HepG2 (cell line): ENCODE measurements around the gene MB. TPM values are rescaled to one million over a fixed set of nuclear protein-coding genes. Genes with fewer than 3 reads are reported as not detected.

Experiments
- BCL3 ChIP-seq: sonication (generic); formaldehyde crosslinking; IDR thresholded peaks from 2 replicates; pipeline ENCODE4 v1.5.1; 2020; ENCODE audit warnings: mild to moderate bottlenecking, missing genetic modification reagents, moderate library complexity
- CENPT ChIP-seq: sonication (generic); formaldehyde crosslinking; IDR thresholded peaks from 2 replicates; pipeline ENCODE4 v1.8.0; 2022; ENCODE audit warnings: low read depth, mild to moderate bottlenecking, moderate library complexity, missing genetic modification reagents
- CREB1 ChIP-seq, 2 experiments: fragments of 450-650 bp in 1 of 2; IDR thresholded peaks; 2 replicates each; pipeline ENCODE4 v1.6.1; 2016 to 2017; ENCODE audit warnings: control low read depth in 1 of 2, mild to moderate bottlenecking in 1 of 2, missing compliant biosample characterization in 1 of 2, missing genetic modification characterization in 1 of 2
- DNMT1 ChIP-seq: sonication (generic); formaldehyde crosslinking; IDR thresholded peaks from 2 replicates; pipeline ENCODE4 v1.5.1; 2020; ENCODE audit warnings: mild to moderate bottlenecking, missing genetic modification reagents
- GMEB1 ChIP-seq: sonication (generic); formaldehyde crosslinking; IDR thresholded peaks from 2 replicates; pipeline ENCODE4 v1.5.1; 2020; ENCODE audit warnings: missing genetic modification reagents, mild to moderate bottlenecking, borderline replicate concordance
- HINFP ChIP-seq: sonication (generic); formaldehyde crosslinking; IDR thresholded peaks from 2 replicates; pipeline ENCODE4 v1.4.0; 2020; ENCODE audit warnings: low read depth, mild to moderate bottlenecking, missing genetic modification reagents
- HMGA1 ChIP-seq: sonication (generic); formaldehyde crosslinking; conservative IDR thresholded peaks from 2 replicates; pipeline ENCODE4 v1.4.0; 2020; ENCODE audit warnings: missing genetic modification reagents
- HNRNPL ChIP-seq: fragments of 200-400 bp; formaldehyde crosslinking; IDR thresholded peaks from 2 replicates; pipeline ENCODE4 v1.6.1; 2017; ENCODE audit warnings: mild to moderate bottlenecking, low read depth, low read length
- IKZF1 ChIP-seq: fragments of 450-650 bp; IDR thresholded peaks from 2 replicates; pipeline ENCODE4 v1.7.1; 2016
- IRX3 ChIP-seq: sonication (generic); formaldehyde crosslinking; IDR thresholded peaks from 2 replicates; pipeline ENCODE4 v1.8.1; 2023; ENCODE audit warnings: mild to moderate bottlenecking, low read depth, missing genetic modification reagents, borderline replicate concordance
- KLF12 ChIP-seq: sonication (generic); formaldehyde crosslinking; IDR thresholded peaks from 2 replicates; pipeline ENCODE4 v1.4.0; 2020; ENCODE audit warnings: missing genetic modification reagents, borderline replicate concordance
- MEIS1 ChIP-seq: sonication (generic); formaldehyde crosslinking; IDR thresholded peaks from 2 replicates; pipeline ENCODE4 v1.9.0; 2021; ENCODE audit warnings: mild to moderate bottlenecking, missing genetic modification reagents, moderate library complexity, borderline replicate concordance
- NFIB ChIP-seq: sonication (generic); formaldehyde crosslinking; IDR thresholded peaks from 2 replicates; pipeline ENCODE4 v1.9.0; 2021; ENCODE audit warnings: missing genetic modification reagents, mild to moderate bottlenecking, borderline replicate concordance
- SKI ChIP-seq: fragments of 450-650 bp; IDR thresholded peaks from one replicate; pipeline ENCODE4 v1.6.1; 2018; ENCODE audit warnings: mild to moderate bottlenecking; ENCODE audit not compliant: partially characterized antibody
- SRF ChIP-seq: IDR thresholded peaks from 2 replicates; pipeline ENCODE4 v1.6.1; 2011; ENCODE audit warnings: mild to moderate bottlenecking, low read depth, low read length, moderate library complexity
- ZBTB34 ChIP-seq: sonication (generic); formaldehyde crosslinking; IDR thresholded peaks from 2 replicates; pipeline ENCODE4 v1.8.0; 2022; ENCODE audit warnings: mild to moderate bottlenecking, missing genetic modification reagents
- ZNF124 ChIP-seq: sonication (generic); formaldehyde crosslinking; IDR thresholded peaks from 2 replicates; pipeline ENCODE4 v1.4.0; 2020; ENCODE audit warnings: missing genetic modification reagents
- ZNF136 ChIP-seq: sonication (generic); formaldehyde crosslinking; IDR thresholded peaks from 2 replicates; pipeline ENCODE4 v1.8.1; 2022; ENCODE audit warnings: low read depth, mild to moderate bottlenecking, moderate library complexity, missing genetic modification reagents
- ZNF768 ChIP-seq: sonication (generic); formaldehyde crosslinking; IDR thresholded peaks from 2 replicates; pipeline ENCODE4 v1.4.0; 2020; ENCODE audit warnings: missing genetic modification reagents
- ZSCAN20 ChIP-seq: sonication (generic); formaldehyde crosslinking; IDR thresholded peaks from 2 replicates; pipeline ENCODE4 v1.4.0; 2020; ENCODE audit warnings: missing genetic modification reagents, mild to moderate bottlenecking, borderline replicate concordance
- polyA plus RNA-seq, 8 experiments: library from polyadenylated mRNA; depleted of rRNA in 3 of 8; stranded (reverse) in 7 of 8; unstranded in 1 of 8; fragments of >200 nt; fragmentation: Illumina TruSeq in 4 of 8; extraction: Trizol in 4 of 8; gene quantifications; 2 replicates each; pipeline versions ENCODE4 v1.2.1 to v1.2.3, GENCODE V29; 2011 to 2016; ENCODE audit warnings: low read depth in 4 of 8, missing spikeins in 1 of 8, mixed read lengths in 1 of 8; ENCODE audit not compliant: insufficient read depth in 1 of 8
- total RNA-seq, 5 experiments: library from RNA; depleted of rRNA; stranded (reverse); fragments of >200 nt; fragmentation: Illumina TruSeq; extraction: Trizol; gene quantifications; 2 replicates each; pipeline ENCODE4 v1.2.3, GENCODE V29; 2016; ENCODE audit warnings: low read depth in 1 of 5

MB gene
- total and polyA plus RNA-seq, 2 of the 13 experiments (the other 11 are each of a cell fraction or from before 2014, with no cell fraction given) = 0.07 TPM; not detected in 1

GRCh38 chr22:35601743-35602615 is 15.2 kb downstream of the MB start (continued):
- TF ChIP-seq SKI = no peak
- no peak for TF ChIP-seq ZNF768 (CRISPR knock-in tag)
- TF ChIP-seq CENPT (CRISPR knock-in tag) = no peak
- TF ChIP-seq MEIS1 (CRISPR knock-in tag) = no peak
- TF ChIP-seq SRF = no peak
- no peak for TF ChIP-seq HINFP
- no peak for TF ChIP-seq ZSCAN20 (CRISPR knock-in tag)
- TF ChIP-seq DNMT1 (CRISPR knock-in tag) = no peak
- no peak for TF ChIP-seq GMEB1
- TF ChIP-seq NFIB = no peak
- no peak for TF ChIP-seq IRX3 (CRISPR knock-in tag)
- TF ChIP-seq IKZF1 = peak; percentile 38; the same call in 1 of the 2 replicates
- TF ChIP-seq HNRNPL = no peak
- TF ChIP-seq BCL3 (CRISPR knock-in tag) = no peak
- TF ChIP-seq ZNF124 (CRISPR knock-in tag) = no peak
- no peak for TF ChIP-seq ZBTB34 (CRISPR knock-in tag)
- TF ChIP-seq HMGA1 = no peak
- no peak for TF ChIP-seq ZNF136 (CRISPR knock-in tag)
- TF ChIP-seq CREB1 (IDR thresholded peaks at IDR 0.05) = 0 out of 2 replicates have a peak, but pooled peaks have one; percentile 8
- no peak for TF ChIP-seq CREB1 (CRISPR knock-in tag; IDR thresholded peaks at IDR 0.05)
- TF ChIP-seq KLF12 (CRISPR knock-in tag) = no peak
